Esophagus (tissue), 2 donors: ENCODE data around the gene LMOD2. TPM values are rescaled to one million over a fixed set of nuclear protein-coding genes. Genes with fewer than 3 reads are reported as not detected.

Experiments
- H3K27ac ChIP-seq, 2 donors: one replicate each; pipeline ENCODE4 v1.5.1; 2013; ENCODE audit warnings: low read depth in 2 of 2, mild to moderate bottlenecking in 2 of 2, inconsistent platforms in 1 of 2, low read length in 1 of 2, moderate library complexity in 1 of 2
- H3K27me3 ChIP-seq, 2 donors: one replicate each; pipeline ENCODE4 v1.6.1; 2013; ENCODE audit warnings: low read length in 2 of 2, control low read depth in 1 of 2, mild to moderate bottlenecking in 1 of 2; ENCODE audit not compliant: insufficient read depth in 2 of 2, control insufficient read depth in 1 of 2
- H3K36me3 ChIP-seq, 2 donors: one replicate each; pipeline ENCODE4 v1.6.1; 2013; ENCODE audit warnings: low read length in 1 of 2; ENCODE audit not compliant: control insufficient read depth in 2 of 2, insufficient read depth in 2 of 2
- H3K4me1 ChIP-seq, 2 donors: one replicate each; pipeline ENCODE4 v1.6.1; 2013; ENCODE audit warnings: low read length in 1 of 2; ENCODE audit not compliant: control insufficient read depth in 2 of 2, insufficient read depth in 2 of 2
- H3K4me3 ChIP-seq, 2 donors: one replicate each; pipeline ENCODE4 v1.5.1; 2013; ENCODE audit warnings: low read length in 2 of 2, mild to moderate bottlenecking in 2 of 2, low read depth in 1 of 2, moderate library complexity in 1 of 2
- H3K9me3 ChIP-seq, 2 donors: one replicate each; pipeline ENCODE4 v1.6.1; 2013; ENCODE audit warnings: mild to moderate bottlenecking in 2 of 2, low read depth in 1 of 2, low read length in 1 of 2, moderate library complexity in 1 of 2; ENCODE audit not compliant: control insufficient read depth in 2 of 2, insufficient read depth in 1 of 2
- whole genome bisulfite sequencing, 2 donors: extraction: QIAGEN DNeasy Blood & Tissue Kit; methylation state at CpG; one replicate each; pipeline ENCODE4 v1.1.7; 2013; 5-methylcytosine and 5-hydroxymethylcytosine counted together
- polyA plus RNA-seq, 2 donors: library from polyadenylated mRNA; stranded (reverse); fragments of 200-250 nt; gene quantifications; one replicate each; pipeline ENCODE4 v1.2.3, GENCODE V29; 2013
- donor health status: healthy with polysubstance abuse.
- donor health status: Bipolar disorder and iron deficiency.

The LMOD2 gene
- polyA plus RNA-seq, 2 donors = 0.01 to 0.02 TPM

DNA sequence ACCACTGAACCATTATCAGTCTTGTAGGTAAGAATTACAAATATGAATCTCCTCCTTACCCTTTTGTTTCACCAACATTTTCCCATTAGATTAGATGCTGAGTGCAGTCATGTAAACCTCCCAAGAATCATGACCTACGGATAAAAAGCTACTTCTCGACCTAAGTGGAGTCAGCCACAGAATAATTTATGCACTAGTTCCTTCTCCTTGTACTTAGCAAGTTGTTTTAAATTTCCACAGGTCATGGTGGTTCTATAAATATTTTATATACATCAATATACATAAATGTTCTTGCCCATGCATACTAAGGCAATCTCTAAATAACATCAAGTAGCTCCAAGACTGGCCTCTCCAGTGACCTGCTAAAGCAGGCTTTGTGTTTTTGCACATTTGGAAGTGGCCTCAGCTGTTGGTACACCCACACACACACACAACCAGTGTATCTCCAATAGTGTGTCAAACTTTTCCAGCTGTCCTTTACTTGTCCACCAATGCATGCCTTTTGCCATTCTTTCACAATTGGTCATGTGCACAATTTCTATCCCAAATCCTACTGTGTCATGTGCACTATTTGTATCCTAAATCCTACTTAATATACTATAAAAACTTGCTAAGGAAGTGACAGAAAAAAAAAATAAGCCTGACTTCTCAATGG is 21.5 kb downstream of the LMOD2 start:
- WGBS, 2 donors = 89 to 90% methylated on average over 2 of the region's 2 CpGs
- peaks cover 0 to 3% of the 10 kb centered on the region in 2 donors for H3K4me1 ChIP-seq
- H3K27me3 ChIP-seq = no peaks in the 10 kb centered on the region
- no peak overlapping the region for H3K27ac ChIP-seq
- no peak overlapping the region for H3K4me3 ChIP-seq
- H3K9me3 ChIP-seq = no peaks in the 10 kb centered on the region
- H3K36me3 ChIP-seq = no peaks in the 10 kb centered on the region

DNA sequence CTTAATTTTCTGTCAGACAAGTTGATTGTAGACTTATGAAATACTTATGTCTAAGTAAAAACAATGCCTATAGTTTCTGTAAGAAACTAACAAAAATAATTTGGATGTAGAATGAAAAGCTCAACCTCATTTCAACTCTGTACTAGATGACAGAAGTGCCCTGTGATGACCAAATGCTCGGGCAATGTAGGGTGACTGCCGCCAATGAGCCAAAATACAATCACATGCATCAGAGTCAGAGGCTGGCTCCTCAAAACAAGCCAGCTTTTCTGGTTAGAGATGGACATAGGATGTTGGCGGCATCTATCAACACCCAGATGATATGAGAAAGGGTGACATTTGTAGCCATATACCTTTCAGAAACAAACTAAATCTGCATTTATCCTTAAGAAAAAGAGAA is 23.9 kb downstream of the LMOD2 start:
- H3K27ac ChIP-seq = no peak overlapping the region
- no peaks in the 10 kb centered on the region for H3K9me3 ChIP-seq
- H3K4me3 ChIP-seq = no peak overlapping the region
- no peaks in the 10 kb centered on the region for H3K4me1 ChIP-seq
- 91 to 99% methylated on average over 3 of the region's 3 CpGs for WGBS, 2 donors
- no peaks in the 10 kb centered on the region for H3K27me3 ChIP-seq
- no peaks in the 10 kb centered on the region for H3K36me3 ChIP-seq

DNA sequence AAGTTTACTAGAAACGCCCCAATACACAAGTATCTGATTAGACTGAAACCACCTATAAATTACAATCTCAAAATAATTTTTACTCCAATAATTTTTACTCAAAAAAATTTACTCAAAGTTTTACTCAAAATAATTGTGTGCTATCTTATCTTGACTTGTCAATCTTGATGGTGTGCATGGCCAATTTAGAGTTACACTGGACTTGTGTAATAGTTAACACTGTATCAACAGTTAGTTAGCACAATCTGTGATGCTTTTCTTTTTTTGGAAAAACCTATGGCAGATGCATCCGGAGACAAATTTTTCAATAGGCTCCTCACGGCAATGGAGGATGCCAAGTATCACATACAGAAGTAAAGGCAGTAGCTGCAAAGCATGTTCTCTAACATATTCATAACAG is 24.9 kb downstream of the LMOD2 start:
- 88 to 91% methylated on average over 3 of the region's 3 CpGs for WGBS, 2 donors
- no peaks in the 10 kb centered on the region for H3K36me3 ChIP-seq

DNA sequence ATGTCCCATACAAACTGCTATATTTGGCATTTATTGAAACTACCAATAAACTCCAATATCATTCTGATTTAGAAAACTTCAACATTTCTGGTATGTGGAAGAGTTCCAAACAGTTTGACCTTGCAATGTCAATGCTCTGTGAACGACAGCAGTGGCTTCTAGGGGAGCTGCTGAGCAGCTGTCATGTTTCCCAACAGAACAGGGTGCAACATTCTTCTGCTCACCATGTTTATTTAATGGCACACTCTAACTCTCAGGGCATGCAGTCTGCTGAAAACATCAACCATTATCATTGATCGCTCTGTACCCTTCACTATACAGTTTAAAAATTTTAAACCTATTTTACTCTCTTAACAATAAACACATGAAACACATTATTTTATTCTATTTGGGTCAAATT is 25.9 kb downstream of the LMOD2 start:
- Histone ChIP-seq H3K27ac (no peak overlapping the region), H3K4me3 (no peak overlapping the region), H3K9me3 (no peaks in the 10 kb centered on the region), H3K4me1 (no peaks in the 10 kb centered on the region), H3K27me3 (no peaks in the 10 kb centered on the region), H3K36me3 (no peaks in the 10 kb centered on the region)
- 63 to 66% methylated on average over 2 of the region's 2 CpGs for WGBS, 2 donors

More for the DNA sequence above, 24.9 kb downstream of the LMOD2 start:
- Histone ChIP-seq H3K27ac (no peak overlapping the region), H3K4me3 (no peak overlapping the region), H3K9me3 (no peaks in the 10 kb centered on the region), H3K4me1 (no peaks in the 10 kb centered on the region), H3K27me3 (no peaks in the 10 kb centered on the region)

DNA sequence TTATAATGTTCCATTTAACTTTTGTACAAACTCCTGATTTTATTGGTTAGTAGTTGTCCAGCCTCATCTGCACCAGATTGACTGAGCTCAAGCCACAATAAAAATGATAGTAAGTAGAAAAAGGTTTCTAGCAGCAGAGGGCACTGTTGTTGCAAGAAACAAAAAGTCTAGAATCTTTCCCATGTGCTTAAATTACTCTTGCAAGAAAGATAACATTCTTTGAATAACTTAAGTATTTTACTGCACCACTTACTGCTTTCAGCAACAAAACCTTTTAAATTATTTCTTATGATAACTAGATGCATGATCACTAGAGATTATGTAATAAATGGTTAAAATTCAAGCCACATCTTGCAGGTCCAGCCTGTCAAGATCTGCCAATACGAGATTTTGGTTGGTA is 27.0 kb downstream of the LMOD2 start:
- Histone ChIP-seq H3K4me1 (no peaks in the 10 kb centered on the region), H3K27me3 (no peaks in the 10 kb centered on the region), H3K9me3 (no peaks in the 10 kb centered on the region), H3K4me3 (no peak overlapping the region), H3K27ac (no peak overlapping the region), H3K36me3 (no peaks in the 10 kb centered on the region)
- 75 to 81% methylated on average over 1 of the region's 1 CpG for WGBS, 2 donors

DNA sequence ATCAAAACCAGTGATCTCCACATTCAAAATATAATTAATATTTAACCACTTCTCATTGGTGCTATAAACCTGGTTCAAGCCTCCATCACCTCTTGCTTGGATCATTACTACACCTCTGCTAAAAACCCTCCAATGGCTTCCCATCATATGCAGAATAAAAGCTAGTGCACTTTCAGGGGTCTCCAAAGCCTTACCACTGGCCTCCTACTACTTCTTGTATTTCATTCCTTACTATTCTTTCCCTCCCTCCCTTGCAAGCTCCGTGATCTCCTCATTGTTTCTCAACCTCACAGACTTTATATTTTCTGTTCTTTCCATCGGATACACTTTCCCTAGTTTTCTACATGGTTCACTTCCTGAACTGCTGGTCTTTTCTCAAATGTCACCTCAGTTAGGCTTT is 31.5 kb downstream of the LMOD2 start:
- H3K27ac ChIP-seq = no peak overlapping the region
- H3K27me3 ChIP-seq = no peaks in the 10 kb centered on the region
- peaks cover under 1% of the 10 kb centered on the region in 2 donors for H3K36me3 ChIP-seq
- WGBS, 2 donors = 95 to 96% methylated on average over 2 of the region's 2 CpGs
- no peak overlapping the region for H3K4me3 ChIP-seq
- no peaks in the 10 kb centered on the region for H3K9me3 ChIP-seq
- H3K4me1 ChIP-seq = no peaks in the 10 kb centered on the region

DNA sequence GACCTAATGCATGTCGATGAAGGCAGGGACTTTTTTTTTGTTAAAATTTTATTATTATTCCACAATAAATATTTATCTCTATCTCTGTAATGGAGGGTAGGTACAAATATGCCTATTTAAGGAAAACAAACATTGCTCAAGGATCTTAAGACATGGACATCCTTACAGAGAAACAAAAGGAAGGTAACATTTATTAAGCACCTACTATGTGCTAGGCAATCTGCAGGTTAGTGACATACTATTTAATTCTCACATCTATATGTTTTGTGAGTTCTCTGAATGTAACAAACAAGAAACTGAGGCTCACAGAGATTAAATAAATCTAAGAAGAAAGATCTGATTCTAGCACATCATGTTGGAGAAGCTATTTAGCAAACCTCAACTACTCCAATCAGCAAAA is 32.1 kb downstream of the LMOD2 start:
- H3K27ac ChIP-seq = no peak overlapping the region
- no peaks in the 10 kb centered on the region for H3K27me3 ChIP-seq
- no peaks in the 10 kb centered on the region for H3K4me1 ChIP-seq
- peaks cover 6% of the 10 kb centered on the region in 2 donors for H3K36me3 ChIP-seq
- no peak overlapping the region for H3K4me3 ChIP-seq
- 93% methylated on average over 1 of the region's 1 CpG for WGBS, 2 donors
- no peaks in the 10 kb centered on the region for H3K9me3 ChIP-seq

DNA sequence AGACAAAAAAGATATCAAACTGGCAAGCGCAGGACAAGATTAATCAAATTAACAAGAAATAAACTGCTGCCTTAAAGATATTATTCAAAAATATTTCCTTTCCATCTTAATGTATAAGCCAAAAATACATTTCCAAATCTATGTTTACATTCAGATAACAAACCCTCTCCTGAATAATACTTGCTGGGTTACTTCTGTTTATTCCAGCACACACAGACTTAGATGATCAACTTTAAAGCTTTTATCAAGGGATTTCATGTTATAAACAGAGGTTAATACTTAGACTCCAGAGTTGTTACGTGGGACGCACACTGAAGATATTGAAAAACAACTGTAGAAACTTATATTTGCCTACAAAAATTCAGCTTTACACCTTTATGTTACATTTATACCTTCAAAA is 33.6 kb downstream of the LMOD2 start:
- H3K4me1 ChIP-seq = no peaks in the 10 kb centered on the region
- no peak overlapping the region for H3K4me3 ChIP-seq
- H3K27ac ChIP-seq = no peak overlapping the region
- H3K27me3 ChIP-seq = no peaks in the 10 kb centered on the region
- peaks cover 6% of the 10 kb centered on the region in 2 donors for H3K36me3 ChIP-seq
- 73% methylated on average over 3 of the region's 3 CpGs for WGBS, 2 donors
- H3K9me3 ChIP-seq = no peaks in the 10 kb centered on the region

DNA sequence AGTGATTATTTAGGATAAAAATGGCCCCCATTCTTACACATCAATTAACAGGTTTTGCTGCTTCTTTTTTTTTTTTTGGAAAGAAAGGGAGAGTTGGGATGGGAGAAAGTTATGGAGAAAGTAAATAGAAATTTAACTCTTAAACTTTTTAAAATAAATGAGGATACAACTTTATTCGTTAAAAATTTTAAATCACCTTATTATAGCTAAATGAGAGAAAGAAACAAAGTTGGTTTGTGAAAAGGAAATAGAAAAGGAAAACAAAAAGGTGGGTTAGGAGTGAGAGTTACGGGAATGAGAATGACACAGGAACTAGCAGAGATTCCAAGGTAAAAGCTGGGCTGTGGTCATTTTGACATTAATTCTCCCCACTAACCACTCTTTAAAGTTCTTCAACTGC is 34.9 kb downstream of the LMOD2 start:
- no peaks in the 10 kb centered on the region for H3K9me3 ChIP-seq
- no peaks in the 10 kb centered on the region for H3K27me3 ChIP-seq
- H3K4me1 ChIP-seq = no peaks in the 10 kb centered on the region
- WGBS, 2 donors = 93 to 95% methylated on average over 2 of the region's 2 CpGs
- H3K27ac ChIP-seq = no peak overlapping the region
- H3K36me3 ChIP-seq = peaks cover 6% of the 10 kb centered on the region in 2 donors
- no peak overlapping the region for H3K4me3 ChIP-seq

DNA sequence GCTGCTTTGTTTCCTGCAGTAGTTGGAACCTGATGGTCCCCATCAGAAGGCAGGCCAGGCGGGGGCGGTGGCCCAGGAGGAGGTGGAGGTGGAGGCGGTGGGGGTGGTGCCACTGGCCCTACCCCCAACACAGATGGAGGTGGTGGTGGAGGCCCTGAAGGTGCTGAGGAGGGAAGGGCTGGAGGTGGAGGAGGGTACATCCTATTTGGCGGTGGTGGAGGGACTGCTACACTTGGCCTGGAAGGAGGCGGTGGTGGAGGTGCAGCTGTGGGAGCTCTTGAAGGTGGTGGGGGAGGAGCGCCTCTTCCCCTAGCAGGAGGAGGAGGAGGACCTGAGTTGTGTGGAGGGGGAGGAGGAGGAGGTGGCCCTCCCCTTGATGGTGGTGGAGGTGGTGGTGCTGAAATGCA is 36.8 kb downstream of the LMOD2 start:
- no peaks in the 10 kb centered on the region for H3K4me1 ChIP-seq
- H3K9me3 ChIP-seq = no peaks in the 10 kb centered on the region
- H3K36me3 ChIP-seq = peaks cover 6% of the 10 kb centered on the region in 2 donors
- 96 to 97% methylated on average over 6 of the region's 6 CpGs for WGBS, 2 donors
- H3K27ac ChIP-seq = no peak overlapping the region
- H3K27me3 ChIP-seq = no peaks in the 10 kb centered on the region
- no peak overlapping the region for H3K4me3 ChIP-seq
